SK-N-SH (cell line): ENCODE data around the gene TBC1D17. TPM values are rescaled to one million over a fixed set of nuclear protein-coding genes. Genes with fewer than 3 reads are reported as not detected.
A peak's percentile ranks its signal among the peaks of the same experiment; 100 is the strongest.

Source experiments
- CTCF ChIA-PET: fragments of 300-600, 350-600 bp; formaldehyde crosslinking; extraction: SDS; loops from one replicate; lab custom pipeline; 2021; lab: Yijun Ruan, JAX
- POLR2A ChIA-PET: fragments of 350-600 bp; sonication (Branson Sonifier 250); formaldehyde crosslinking; extraction: SDS; loops from one replicate; lab custom pipeline; 2020; ENCODE audit warnings: antibody characterized with exemption, inconsistent platforms; lab: Yijun Ruan, JAX
- DNase-seq: peaks from one replicate; pipeline ENCODE4 v3.0.0; 2012
- H2AFZ ChIP-seq: fragments of 200-600 bp; sonication (generic); 2 replicates; pipeline ENCODE4 v1.8.1; 2016; ENCODE audit warnings: antibody characterized with exemption, mild to moderate bottlenecking, low read depth
- H3F3A ChIP-seq: fragments of 200-600 bp; sonication (generic); replicated peaks from 2 replicates; pipeline ENCODE3; 2016; ENCODE audit warnings: antibody characterized with exemption, mild to moderate bottlenecking; ENCODE audit not compliant: insufficient read depth
- H3K27ac ChIP-seq, 2 experiments: fragments of 200-500 bp in 1 of 2; fragments of 200-600 bp in 1 of 2; sonication (Bioruptor generic) in 1 of 2; sonication (generic), shearing (Covaris generic) in 1 of 2; 2 replicates each; pipeline versions ENCODE4 v1.5.1 to v1.6.1; 2014 to 2016; ENCODE audit warnings: low read depth in 2 of 2, inconsistent platforms in 1 of 2, low read length in 1 of 2, mild to moderate bottlenecking in 1 of 2, mixed read lengths in 1 of 2
- H3K27me3 ChIP-seq: fragments of 200-600 bp; sonication (generic), shearing (Covaris generic); 2 replicates; pipeline ENCODE4 v1.6.1; 2016; ENCODE audit warnings: mixed run types; ENCODE audit not compliant: insufficient read depth
- H3K36me3 ChIP-seq, 2 experiments: fragments of 200-500 bp in 1 of 2; fragments of 200-600 bp in 1 of 2; sonication (Bioruptor generic) in 1 of 2; sonication (generic) in 1 of 2; replicated peaks in 1 of 2; 2 replicates each; pipeline versions ENCODE3 to v1.5.1; 2014 to 2016; ENCODE audit warnings: low read length in 1 of 2, mild to moderate bottlenecking in 1 of 2; ENCODE audit not compliant: insufficient read depth in 2 of 2, control insufficient read depth in 1 of 2
- H3K4me1 ChIP-seq, 2 experiments: fragments of 200-500 bp in 1 of 2; fragments of 200-600 bp in 1 of 2; sonication (Bioruptor generic) in 1 of 2; sonication (generic), shearing (Covaris generic) in 1 of 2; 2 replicates each; pipeline versions ENCODE4 v1.5.1 to v1.6.1; 2014 to 2016; ENCODE audit warnings: low read depth in 1 of 2, low read length in 1 of 2, mixed run types in 1 of 2; ENCODE audit not compliant: insufficient read depth in 2 of 2, control insufficient read depth in 1 of 2
- H3K4me2 ChIP-seq: fragments of 200-600 bp; sonication (generic), shearing (Covaris generic); 2 replicates; pipeline ENCODE4 v1.6.1; 2017; ENCODE audit warnings: mixed run types
- H3K4me3 ChIP-seq, 2 experiments: fragments of 200-500 bp in 1 of 2; fragments of 200-600 bp in 1 of 2; sonication (Bioruptor generic) in 1 of 2; sonication (generic), shearing (Covaris generic) in 1 of 2; 2 replicates each; pipeline versions ENCODE4 v1.5.1 to v1.8.1; 2014 to 2016; ENCODE audit warnings: low read depth in 2 of 2, inconsistent platforms in 1 of 2, low read length in 1 of 2, mild to moderate bottlenecking in 1 of 2, mixed read lengths in 1 of 2, moderate library complexity in 1 of 2
- H3K79me2 ChIP-seq: fragments of 200-600 bp; sonication (generic); 2 replicates; pipeline ENCODE4 v1.8.1; 2017; ENCODE audit warnings: mild to moderate bottlenecking; ENCODE audit not compliant: insufficient read depth
- H3K9ac ChIP-seq: fragments of 200-600 bp; sonication (generic); 2 replicates; pipeline ENCODE4 v1.6.1; 2017; ENCODE audit warnings: mixed run types
- H3K9me2 ChIP-seq: fragments of 200-600 bp; sonication (generic); 2 replicates; pipeline ENCODE4 v1.6.1; 2017; ENCODE audit warnings: mixed run types
- H3K9me3 ChIP-seq: fragments of 200-600 bp; sonication (generic); 2 replicates; pipeline ENCODE4 v1.6.1; 2017; ENCODE audit warnings: mixed run types, mild to moderate bottlenecking, moderate library complexity
- H4K20me1 ChIP-seq: fragments of 200-600 bp; sonication (generic); 2 replicates; pipeline ENCODE4 v1.6.1; 2017; ENCODE audit warnings: mild to moderate bottlenecking, mixed run types; ENCODE audit not compliant: insufficient read depth
- CHD2 ChIP-seq: fragments of 150-350 bp; IDR thresholded peaks from 2 replicates; pipeline ENCODE4 v1.6.1; 2018; ENCODE audit warnings: low read length; ENCODE audit not compliant: partially characterized antibody
- EZH2phosphoT487 ChIP-seq: fragments of 200-600 bp; sonication (generic); IDR thresholded peaks from 2 replicates; pipeline ENCODE4 v1.6.1; 2017; ENCODE audit warnings: low read depth, mixed run types, mild to moderate bottlenecking, antibody characterized with exemption, moderate library complexity, borderline replicate concordance
- GABPA ChIP-seq: IDR thresholded peaks from 2 replicates; pipeline ENCODE4 v1.4.0; 2012; ENCODE audit warnings: low read depth, mild to moderate bottlenecking
- IRF3 ChIP-seq: fragments of 150-350 bp; IDR thresholded peaks from 2 replicates; pipeline ENCODE4 v1.6.1; 2016; ENCODE audit warnings: mild to moderate bottlenecking, low read depth, low read length
- MEF2A ChIP-seq: IDR thresholded peaks from 2 replicates; pipeline ENCODE4 v1.4.0; 2012; ENCODE audit warnings: low read depth, borderline replicate concordance
- NRF1 ChIP-seq: IDR thresholded peaks from 2 replicates; pipeline ENCODE4 v1.6.1; 2012; ENCODE audit warnings: low read depth, mild to moderate bottlenecking, low read length
- PBX3 ChIP-seq: IDR thresholded peaks from 2 replicates; pipeline ENCODE4; 2012
- REST ChIP-seq: IDR thresholded peaks from 2 replicates; pipeline ENCODE4 v1.6.1; 2012; ENCODE audit warnings: mild to moderate bottlenecking, low read depth, low read length, moderate library complexity
- RFX5 ChIP-seq: IDR thresholded peaks from 2 replicates; pipeline ENCODE4 v1.6.1; 2012; ENCODE audit warnings: mild to moderate bottlenecking, improper control_type of control experiment, low read length
- SMC3 ChIP-seq: IDR thresholded peaks from 2 replicates; pipeline ENCODE4 v1.6.1; 2012; ENCODE audit warnings: low read depth, low read length, improper control_type of control experiment
- USF1 ChIP-seq: IDR thresholded peaks from 2 replicates; pipeline ENCODE4 v1.4.0; 2012; ENCODE audit warnings: low read depth, borderline replicate concordance
- WGBS: methylation state at CpG from one replicate; pipeline ENCODE4 v1.1.6; 2017; ENCODE audit warnings: low lambda C conversion rate; 5-methylcytosine and 5-hydroxymethylcytosine counted together
- polyA plus RNA-seq, 3 experiments: library from polyadenylated mRNA; depleted of rRNA; stranded (reverse); fragments of >200 nt; gene quantifications; 2 replicates each; pipeline ENCODE4 v1.2.3, GENCODE V29; 2012

Gene TBC1D17
- polyA plus RNA-seq, 1 of the 3 experiments (the other 2 are of a cell fraction) = 28.3 TPM

GRCh38 chr19:49860336-49861102, 17.0 kb upstream of the TBC1D17 start:
- H3K79me2 ChIP-seq = peaks cover 28% of the 10 kb centered on the region
- peaks cover 26 to 66% of the 10 kb centered on the region in 2 experiments for H3K36me3 ChIP-seq
- no peak overlapping the region for H3K4me3 ChIP-seq
- H3K27me3 ChIP-seq = no peaks in the 10 kb centered on the region
- no peak overlapping the region for H3K9ac ChIP-seq
- TF ChIP-seq NRF1 (no peak), MEF2A (no peak), REST (no peak), RFX5 (no peak), GABPA (no peak), IRF3 (no peak), CHD2 (no peak), EZH2phosphoT487 (no peak)
- TF ChIP-seq, all 33 proteins: peak for 0
- Histone ChIP-seq H3K9me2 (no peaks in the 10 kb centered on the region), H3F3A (peaks cover 41% of the 10 kb centered on the region), H4K20me1 (peaks cover 52% of the 10 kb centered on the region), H3K4me2 (no peak overlapping the region), H3K27ac (peak overlapping the region in 1 of 2 experiments; percentile 40; a peak in 2 of 4 replicates), H2AFZ (no peak overlapping the region), H3K4me1 (peaks cover 12 to 13% of the 10 kb centered on the region in 2 experiments; a peak in 2 of 4 replicates), H3K9me3 (no peaks in the 10 kb centered on the region)
- no peak for DNase-seq
- CTCF ChIA-PET = no interaction called here
- WGBS = 80% methylated on average over 11 of the region's 17 CpGs
- POLR2A ChIA-PET = interaction anchor here (0.9 to 1.9 kb wide), 2 partner anchors 9 kb away, joined by 3 to 16 read pairs; partner anchors contain the start of gene PTOV1

- no peak for DNase-seq
- Histone ChIP-seq H2AFZ (no peak overlapping the region), H3K4me3 (no peak overlapping the region), H3K4me2 (no peak overlapping the region), H3K9me3 (no peaks in the 10 kb centered on the region), H3K4me1 (peaks cover 17 to 19% of the 10 kb centered on the region in 2 experiments; a peak in 3 of 4 replicates), H4K20me1 (peaks cover 46% of the 10 kb centered on the region), H3K9me2 (no peaks in the 10 kb centered on the region), H3K27me3 (no peaks in the 10 kb centered on the region), H3K79me2 (peaks cover 34% of the 10 kb centered on the region), H3F3A (peaks cover 36% of the 10 kb centered on the region), H3K27ac (no peak overlapping the region; a peak in 2 of 4 replicates), H3K36me3 (peaks cover 25 to 65% of the 10 kb centered on the region in 2 experiments), H3K9ac (no peak overlapping the region)
- POLR2A ChIA-PET = interaction anchor here (0.9 to 1.9 kb wide), 2 partner anchors 8 to 10 kb away, joined by 3 to 16 read pairs; partner anchors contain the start of gene PTOV1
- 77% methylated on average over 12 of the region's 13 CpGs for WGBS
- CTCF ChIA-PET = no interaction called here
- TF ChIP-seq USF1 (no peak), MEF2A (no peak), PBX3 (no peak; the same call in 1 of the 2 replicates), SMC3 (no peak)
Observed at GRCh38 chr19:49861107-49861506, 16.4 kb upstream of the TBC1D17 start.
